CD4-positive, alpha-beta T cell treated with Interleukin-1 beta for 1 hour (primary cell): ENCODE data around the gene UNC13D.
A peak's percentile ranks its signal among the peaks of the same experiment; 100 is the strongest.

Experiments used
- DNase-seq, 2 donors: peaks; one replicate each; pipeline ENCODE4 v3.0.0-alpha.2; 2020 to 2022

Gene UNC13D

GRCh38 chr17:75791254-75791653, 53.0 kb downstream of the UNC13D start:
- DNase-seq = no peak

GRCh38 chr17:75785016-75785890, 59.0 kb downstream of the UNC13D start:
- peak; percentile 91 to 94 for DNase-seq

DNA sequence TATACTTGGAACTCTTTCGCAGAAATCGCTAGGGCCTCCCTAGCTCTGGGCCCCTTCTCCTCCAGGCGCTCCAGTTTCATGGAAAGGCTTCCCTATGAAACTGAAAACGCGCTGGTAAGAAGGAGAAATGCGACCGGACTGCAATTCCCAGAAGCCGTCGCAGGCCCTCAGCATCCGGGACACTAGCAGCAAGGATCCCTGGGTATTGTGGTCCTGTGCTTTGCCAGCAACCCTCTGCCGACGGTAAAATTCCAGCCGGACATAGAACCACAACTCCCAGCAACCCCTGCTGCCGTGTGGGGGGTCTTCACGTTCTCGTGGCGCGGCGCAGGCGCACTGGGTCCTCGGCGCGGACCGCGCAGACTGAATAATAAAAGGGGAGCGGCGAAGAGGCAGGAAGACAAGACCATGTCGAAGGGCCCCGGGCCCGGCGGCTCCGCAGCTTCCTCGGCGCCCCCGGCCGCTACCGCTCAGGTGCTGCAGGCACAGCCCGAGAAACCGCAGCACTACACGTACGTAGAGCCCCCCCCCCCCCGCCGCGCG, 59.7 kb downstream of the UNC13D start, which contains the start of gene UNK:
Gene UNK (plus strand): TSS at position 334 of the 543 bp plus-strand sequence. CDS start 75 bp downstream, at position 409.
- peak; percentile 98 for DNase-seq

DNA sequence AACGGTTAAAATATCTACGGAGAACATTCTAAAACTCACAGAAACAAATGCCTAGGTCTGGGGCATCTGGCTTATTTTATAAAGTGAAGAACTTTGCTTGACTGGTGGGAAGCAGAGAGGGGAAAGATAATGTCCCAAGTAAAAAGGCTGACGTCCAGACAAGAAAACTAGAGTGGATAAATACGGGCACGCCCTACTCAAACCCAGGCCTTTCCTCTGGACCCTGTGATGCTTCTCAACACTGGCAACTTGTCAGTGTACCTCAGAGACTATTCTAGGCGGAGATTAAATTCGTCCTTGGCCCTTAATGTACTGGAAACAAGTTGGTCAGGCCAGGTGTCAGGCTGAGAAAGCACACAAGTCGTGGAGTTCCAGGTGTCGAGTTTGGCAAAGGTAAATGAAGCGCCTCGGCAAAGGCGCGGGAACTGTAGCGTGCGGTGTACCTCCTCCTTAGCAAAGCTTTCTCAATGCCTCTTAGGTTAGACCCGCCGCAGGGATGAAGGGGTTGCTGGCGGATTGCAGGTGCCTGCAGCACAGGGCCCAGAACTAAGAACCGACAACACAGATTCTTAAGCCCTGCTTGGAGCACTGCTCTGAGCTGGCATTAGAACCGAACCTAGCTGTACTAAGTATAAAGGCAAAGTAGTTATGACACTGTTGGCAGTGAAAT, 60.3 kb downstream of the UNC13D start:
- no peak for DNase-seq

GRCh38 chr17:75783069-75783783, 61.0 kb downstream of the UNC13D start:
- DNase-seq = peak in 1 of 2 donors; percentile 74

DNA sequence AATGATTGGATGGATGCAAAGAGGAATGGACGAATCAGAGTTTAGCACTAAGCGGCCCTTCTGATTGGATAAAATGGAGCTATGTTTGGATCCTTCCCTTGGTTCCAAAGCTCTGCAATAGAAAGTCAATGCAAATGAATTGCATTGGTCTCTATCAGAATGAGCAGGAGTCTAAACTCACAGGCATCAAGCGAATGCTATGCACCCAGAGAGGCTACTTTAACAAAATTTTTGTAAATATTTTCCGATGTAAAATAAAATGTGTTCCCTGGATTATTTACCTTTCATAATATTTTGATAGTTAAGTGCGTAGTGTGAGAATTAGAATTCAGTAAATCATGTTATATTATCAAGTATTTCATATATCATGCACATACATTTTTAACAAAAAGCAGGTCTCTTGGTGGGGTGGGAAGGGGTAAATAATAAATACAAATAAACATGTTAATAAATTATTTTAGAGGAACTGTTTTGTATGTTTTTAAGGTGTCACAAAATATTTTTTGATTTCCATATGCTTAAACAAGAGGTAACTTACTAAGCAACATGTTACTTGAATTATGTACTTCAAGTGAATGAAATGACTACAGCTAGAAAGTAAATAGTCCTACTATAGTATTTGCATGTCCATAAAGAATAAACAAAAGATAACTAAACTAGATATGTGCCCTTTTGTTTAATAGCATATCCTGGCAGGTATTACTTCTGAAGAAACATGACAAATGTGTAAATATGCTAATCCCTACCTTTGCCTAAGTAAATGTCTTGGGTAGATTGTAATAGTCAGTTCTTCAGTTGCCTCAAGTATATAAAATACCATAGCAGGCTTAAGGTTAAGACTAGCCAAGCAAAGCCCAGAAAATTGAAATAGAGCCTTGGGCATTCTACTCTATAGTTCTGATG, 64.0 kb downstream of the UNC13D start:
- DNase-seq = no peak

DNA sequence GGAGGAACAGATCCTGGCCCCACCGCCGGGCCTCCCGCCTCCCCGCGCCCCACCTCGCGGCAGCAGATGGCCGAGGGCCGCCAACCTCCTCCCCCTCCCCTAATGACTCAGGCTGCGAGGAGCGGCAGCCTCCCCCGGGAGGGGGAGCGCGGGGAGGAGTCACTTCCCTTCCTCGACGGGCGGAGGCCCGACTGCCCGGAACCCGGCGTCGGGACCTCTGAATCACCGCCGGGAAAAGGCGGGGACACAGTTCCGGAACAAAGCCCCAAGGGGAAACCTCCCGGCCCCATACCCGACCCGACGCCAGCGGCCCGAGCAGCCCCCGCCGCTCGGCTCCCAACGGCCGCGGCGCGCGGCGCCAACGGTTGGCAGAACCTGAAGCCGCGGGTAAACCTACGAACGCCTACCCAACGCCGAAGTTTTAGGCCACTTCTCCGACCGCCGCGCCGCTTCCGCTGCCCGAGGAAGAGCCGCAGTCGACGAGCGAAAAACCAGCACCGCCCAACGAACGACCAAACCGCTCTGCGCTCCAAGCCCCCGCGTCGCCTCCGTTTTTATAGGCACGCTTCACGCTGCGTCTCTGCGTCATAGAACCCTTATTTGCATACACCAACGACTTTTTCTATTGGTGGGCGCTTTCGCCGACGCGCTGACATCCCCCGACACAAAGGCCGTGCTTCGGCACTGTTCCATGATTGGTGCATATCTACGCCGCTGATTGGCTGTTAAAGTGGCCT, 64.8 kb downstream of the UNC13D start:
- DNase-seq = peak; percentile 98 to 99

DNA sequence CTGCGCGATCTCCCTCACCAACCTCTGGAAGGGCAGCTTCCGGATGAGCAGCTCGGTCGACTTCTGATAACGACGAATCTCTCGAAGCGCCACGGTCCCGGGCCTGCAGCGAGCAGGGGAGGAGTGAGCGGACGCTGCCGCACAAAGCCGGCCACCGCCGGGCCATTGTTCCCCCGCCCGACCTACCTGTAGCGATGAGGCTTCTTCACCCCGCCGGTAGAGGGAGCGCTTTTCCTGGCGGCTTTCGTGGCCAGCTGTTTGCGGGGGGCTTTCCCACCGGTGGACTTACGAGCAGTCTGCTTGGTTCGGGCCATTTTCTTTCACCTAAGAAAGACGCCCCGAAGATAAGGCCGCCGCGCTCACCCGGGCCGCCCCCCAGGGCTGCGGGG, 65.3 kb downstream of the UNC13D start:
- DNase-seq = peak in 1 of 2 donors; percentile 85

DNA sequence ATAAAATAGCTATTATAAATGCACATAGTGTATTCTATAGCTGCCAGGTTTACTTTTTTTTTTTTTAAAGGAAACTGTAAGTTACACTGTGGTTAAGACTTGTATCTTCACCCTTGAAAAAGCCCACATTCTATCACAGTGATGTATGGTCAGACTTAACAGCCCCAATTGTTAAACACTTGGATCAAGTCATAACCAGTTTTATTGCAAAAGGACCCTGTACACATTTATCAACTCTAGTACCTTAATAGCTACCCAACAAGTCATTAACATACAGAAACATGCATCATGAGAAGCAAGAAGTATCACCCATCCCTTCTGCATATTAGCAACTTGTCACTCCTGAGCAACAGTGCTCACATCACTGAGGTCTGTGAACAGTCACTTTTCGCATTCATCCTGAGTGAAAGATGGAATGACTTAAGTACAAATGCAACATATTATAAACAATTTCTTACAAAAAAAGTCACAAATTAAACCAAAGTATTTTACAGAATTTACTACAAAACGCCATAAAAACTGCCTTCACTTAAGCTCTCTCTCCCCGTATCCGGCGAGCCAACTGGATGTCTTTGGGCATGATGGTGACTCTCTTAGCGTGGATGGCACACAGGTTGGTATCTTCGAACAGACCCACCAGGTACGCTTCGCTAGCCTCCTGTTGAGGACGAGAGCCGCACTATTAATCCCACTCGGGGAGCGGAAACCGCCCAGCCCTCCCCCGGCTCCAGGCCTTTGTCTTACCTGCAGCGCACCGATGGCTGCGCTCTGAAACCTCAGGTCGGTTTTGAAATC, 65.9 kb downstream of the UNC13D start:
- DNase-seq = peak in 1 of 2 donors; percentile 33

GRCh38 chr17:75777296-75777922, 66.8 kb downstream of the UNC13D start:
- DNase-seq = no peak
